Progenitor cell of endocrine pancreas (in vitro differentiated cells): Measurements from ENCODE around the gene RAMP2. TPM values are rescaled to one million over a fixed set of nuclear protein-coding genes. Genes with fewer than 3 reads are reported as not detected.
A peak's percentile ranks its signal among the peaks of the same experiment; 100 is the strongest.
"Not testable (repeated sequence)": the region's sequence is repeated elsewhere in the genome, so short reads cannot be mapped to it uniquely, and the experiment has no call there.

Experiments used
- DNase-seq: peaks from one replicate; pipeline ENCODE4 v3.0.0; 2021; ENCODE audit warnings: low spot score; ENCODE audit not compliant: unreplicated experiment
- H3K27ac Mint-ChIP-seq: 2 replicates; pipeline ENCODE4 v1.8.0; 2021; ENCODE audit warnings: mild to moderate bottlenecking, moderate library complexity, mixed read lengths
- H3K27me3 Mint-ChIP-seq: 2 replicates; pipeline ENCODE4 v1.8.0; 2021; ENCODE audit warnings: mixed read lengths
- H3K36me3 Mint-ChIP-seq: 2 replicates; pipeline ENCODE4 v1.8.0; 2022; ENCODE audit warnings: mixed read lengths; ENCODE audit not compliant: insufficient read depth
- H3K4me1 Mint-ChIP-seq: 2 replicates; pipeline ENCODE4 v1.8.0; 2021; ENCODE audit warnings: low read depth, mixed read lengths
- H3K4me3 Mint-ChIP-seq: 2 replicates; pipeline ENCODE4 v1.8.0; 2021; ENCODE audit warnings: low read depth, mild to moderate bottlenecking, moderate library complexity, mixed read lengths
- H3K9me3 Mint-ChIP-seq: 2 replicates; pipeline ENCODE4 v1.8.0; 2021; ENCODE audit warnings: low read depth, mixed read lengths
- total RNA-seq: library from RNA; stranded (reverse); gene quantifications from 2 replicates; pipeline ENCODE4 v1.2.1, GENCODE V29; 2021
- TF ChIP-seq, protein P1 (sequence below): fragments of 200-600 bp; sonication (generic); IDR thresholded peaks from one replicate; pipeline ENCODE4 v1.5.0; 2021; ENCODE audit warnings: antibody characterized with exemption, mild to moderate bottlenecking; ENCODE audit not compliant: unreplicated experiment

RAMP2 gene
- total RNA-seq, 1 donor from 2014 or later = 4.4 TPM

- DNase-seq = no peak
- Mint-ChIP-seq H3K27ac (no peak overlapping the region), H3K9me3 (no peaks in the 10 kb centered on the region), H3K4me1 (peaks cover 2% of the 10 kb centered on the region), H3K27me3 (peaks cover 50% of the 10 kb centered on the region), H3K36me3 (no peaks in the 10 kb centered on the region), H3K4me3 (peak overlapping the region; percentile 57)
- TF ChIP-seq, protein P1, sequence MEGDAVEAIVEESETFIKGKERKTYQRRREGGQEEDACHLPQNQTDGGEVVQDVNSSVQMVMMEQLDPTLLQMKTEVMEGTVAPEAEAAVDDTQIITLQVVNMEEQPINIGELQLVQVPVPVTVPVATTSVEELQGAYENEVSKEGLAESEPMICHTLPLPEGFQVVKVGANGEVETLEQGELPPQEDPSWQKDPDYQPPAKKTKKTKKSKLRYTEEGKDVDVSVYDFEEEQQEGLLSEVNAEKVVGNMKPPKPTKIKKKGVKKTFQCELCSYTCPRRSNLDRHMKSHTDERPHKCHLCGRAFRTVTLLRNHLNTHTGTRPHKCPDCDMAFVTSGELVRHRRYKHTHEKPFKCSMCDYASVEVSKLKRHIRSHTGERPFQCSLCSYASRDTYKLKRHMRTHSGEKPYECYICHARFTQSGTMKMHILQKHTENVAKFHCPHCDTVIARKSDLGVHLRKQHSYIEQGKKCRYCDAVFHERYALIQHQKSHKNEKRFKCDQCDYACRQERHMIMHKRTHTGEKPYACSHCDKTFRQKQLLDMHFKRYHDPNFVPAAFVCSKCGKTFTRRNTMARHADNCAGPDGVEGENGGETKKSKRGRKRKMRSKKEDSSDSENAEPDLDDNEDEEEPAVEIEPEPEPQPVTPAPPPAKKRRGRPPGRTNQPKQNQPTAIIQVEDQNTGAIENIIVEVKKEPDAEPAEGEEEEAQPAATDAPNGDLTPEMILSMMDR = no peak
These were observed 611 bp downstream of the RAMP2 start for GRCh38 chr17:42761638-42762037.

GRCh38 chr17:42766124-42766523 is 5.1 kb downstream of the RAMP2 start:
- DNase-seq = no peak
- no peaks in the 10 kb centered on the region for H3K9me3 Mint-ChIP-seq
- no peak overlapping the region for H3K27ac Mint-ChIP-seq
- H3K4me1 Mint-ChIP-seq = peaks cover 2% of the 10 kb centered on the region
- H3K36me3 Mint-ChIP-seq = no peaks in the 10 kb centered on the region
- TF ChIP-seq, protein P1 = no peak
- H3K27me3 Mint-ChIP-seq = peaks cover 35% of the 10 kb centered on the region
- H3K4me3 Mint-ChIP-seq = no peak overlapping the region

DNA sequence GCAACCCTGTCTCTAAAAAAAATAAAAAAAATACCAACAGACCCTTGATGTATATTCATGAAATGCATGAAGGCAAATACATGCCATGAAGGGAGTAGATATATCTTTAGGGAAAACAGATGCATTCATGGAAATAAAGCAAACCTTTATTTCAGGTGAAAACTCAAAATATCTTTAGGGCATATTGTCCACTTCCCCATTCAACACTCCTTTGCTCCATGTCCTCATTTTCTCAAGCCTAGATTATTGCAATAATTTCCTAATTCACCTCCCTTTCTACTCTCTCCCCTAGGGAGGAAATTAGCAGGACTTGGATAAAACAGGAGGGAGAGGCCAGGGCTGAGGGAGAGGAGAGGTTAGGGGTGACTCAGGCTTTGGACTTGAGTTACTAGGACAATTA is 6.5 kb downstream of the RAMP2 start:
- H3K36me3 Mint-ChIP-seq = no peaks in the 10 kb centered on the region
- no peaks in the 10 kb centered on the region for H3K9me3 Mint-ChIP-seq
- TF ChIP-seq, protein P1 = no peak
- H3K27ac Mint-ChIP-seq = peak overlapping the region; percentile 63
- no peak overlapping the region for H3K4me3 Mint-ChIP-seq
- H3K4me1 Mint-ChIP-seq = peaks cover 10% of the 10 kb centered on the region
- no peak for DNase-seq
- H3K27me3 Mint-ChIP-seq = peaks cover 25% of the 10 kb centered on the region

GRCh38 chr17:42768006-42768405 is 7.0 kb downstream of the RAMP2 start:
- not testable (repeated sequence) for H3K4me3 Mint-ChIP-seq, DNase-seq, H3K9me3 Mint-ChIP-seq, H3K36me3 Mint-ChIP-seq, H3K27ac Mint-ChIP-seq
- Mint-ChIP-seq H3K4me1 (peaks cover 12% of the 10 kb centered on the region), H3K27me3 (peaks cover 20% of the 10 kb centered on the region)

- H3K36me3 Mint-ChIP-seq = not testable (repeated sequence)
These were observed 8.9 kb downstream of the RAMP2 start for GRCh38 chr17:42769964-42770363.

DNA sequence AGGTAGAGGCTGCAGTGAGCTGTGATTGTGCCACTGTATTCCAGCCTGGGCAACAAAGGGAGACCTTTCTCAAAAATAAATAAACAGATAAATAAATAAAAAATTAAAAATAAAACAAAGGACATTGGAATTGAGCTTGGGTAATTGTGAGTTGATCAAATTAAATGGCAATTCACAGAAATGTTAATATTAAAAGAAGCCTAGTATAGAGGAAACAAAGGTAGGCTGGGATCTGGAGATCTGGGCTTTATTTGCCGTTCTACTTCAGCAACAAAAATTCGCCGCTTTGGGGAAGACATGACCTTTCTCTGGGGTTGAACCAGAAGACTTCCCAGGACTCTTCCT is 11.9 kb downstream of the RAMP2 start:
- no peak for DNase-seq
- Mint-ChIP-seq H3K4me3 (peak overlapping the region; percentile 100), H3K9me3 (no peaks in the 10 kb centered on the region), H3K27ac (peak overlapping the region; percentile 97), H3K4me1 (peaks cover 21% of the 10 kb centered on the region), H3K27me3 (peaks cover 6% of the 10 kb centered on the region), H3K36me3 (peaks cover 8% of the 10 kb centered on the region)
- TF ChIP-seq, protein P1 = no peak

More at GRCh38 chr17:42769964-42770363, 8.9 kb downstream of the RAMP2 start:
- H3K4me3 Mint-ChIP-seq, H3K27ac Mint-ChIP-seq, H3K9me3 Mint-ChIP-seq, DNase-seq: not testable (repeated sequence)
- Mint-ChIP-seq H3K27me3 (peaks cover 17% of the 10 kb centered on the region), H3K4me1 (peaks cover 21% of the 10 kb centered on the region)
